NCI-H1436 (cell line): Measurements from ENCODE around the gene SBK3.
"Not testable (repeated sequence)": the region's sequence is repeated elsewhere in the genome, so short reads cannot be mapped to it uniquely, and the experiment has no call there.

ENCODE experiments used
- DNase-seq: peaks from one replicate; lab custom pipeline; 2025; lab: John Stamatoyannopoulos, UW

The SBK3 gene

DNA sequence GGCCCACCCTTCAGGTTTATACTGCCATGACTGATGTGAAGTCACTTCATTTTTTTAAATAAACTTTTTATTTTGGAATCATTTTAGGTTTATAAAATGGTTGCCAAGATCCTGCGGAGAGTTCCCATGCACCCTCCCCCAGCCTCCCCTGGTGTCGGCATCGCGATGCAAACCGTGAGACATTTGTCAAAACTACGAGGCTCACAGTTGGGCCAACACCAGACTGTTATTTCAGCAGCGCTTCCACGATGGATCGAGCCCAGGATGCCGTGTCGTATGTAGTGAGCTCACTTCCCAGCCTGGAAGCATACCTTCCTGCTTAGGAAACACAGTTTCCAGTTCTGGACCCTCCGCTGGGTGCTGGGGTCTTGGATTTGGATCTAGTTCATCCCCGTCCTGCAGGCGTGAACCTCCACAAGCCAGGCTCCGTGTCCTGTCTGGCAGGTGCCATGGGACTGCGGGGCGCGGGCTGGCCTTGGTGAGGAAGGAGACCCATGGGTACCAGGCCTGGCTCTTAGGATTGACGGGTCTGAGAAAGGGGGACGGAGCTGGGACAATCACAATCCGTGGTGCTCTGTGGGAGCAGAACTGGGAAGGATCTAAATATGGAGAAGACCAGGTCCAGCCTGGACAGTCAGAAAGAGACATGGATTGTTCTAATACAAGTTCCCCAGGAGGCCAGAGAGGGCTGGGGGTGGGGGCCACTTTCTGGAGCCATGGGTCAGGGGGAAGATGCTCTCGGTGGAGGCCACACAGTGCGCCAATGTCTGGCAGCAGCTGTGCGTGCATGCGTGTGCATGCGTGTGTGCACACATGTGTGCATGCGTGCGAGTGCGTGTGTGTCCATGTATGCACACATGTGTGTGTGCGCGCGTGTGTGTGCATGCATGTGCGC, 6.0 kb downstream of the SBK3 start:
- DNase-seq: no peak

DNA sequence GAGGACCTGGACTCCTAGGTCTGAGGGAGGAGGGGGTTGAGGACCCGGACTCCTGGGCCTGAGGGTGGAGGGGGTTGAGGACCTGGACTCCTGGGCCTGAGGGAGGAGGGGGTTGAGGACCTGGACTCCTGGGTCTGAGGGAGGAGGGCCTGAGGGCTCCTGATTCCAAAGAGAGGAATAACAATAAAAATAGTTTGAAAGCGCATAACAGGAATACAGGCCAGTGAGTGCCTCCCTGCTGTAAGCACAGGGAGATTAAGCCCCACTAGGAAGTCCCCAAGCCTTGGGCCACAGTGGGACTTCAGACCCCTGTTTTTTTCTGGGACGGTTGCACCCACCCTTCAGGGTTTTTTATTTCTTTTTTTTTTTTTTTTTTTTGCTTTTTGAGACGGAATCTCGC, 7.2 kb downstream of the SBK3 start:
- no peak for DNase-seq

DNA sequence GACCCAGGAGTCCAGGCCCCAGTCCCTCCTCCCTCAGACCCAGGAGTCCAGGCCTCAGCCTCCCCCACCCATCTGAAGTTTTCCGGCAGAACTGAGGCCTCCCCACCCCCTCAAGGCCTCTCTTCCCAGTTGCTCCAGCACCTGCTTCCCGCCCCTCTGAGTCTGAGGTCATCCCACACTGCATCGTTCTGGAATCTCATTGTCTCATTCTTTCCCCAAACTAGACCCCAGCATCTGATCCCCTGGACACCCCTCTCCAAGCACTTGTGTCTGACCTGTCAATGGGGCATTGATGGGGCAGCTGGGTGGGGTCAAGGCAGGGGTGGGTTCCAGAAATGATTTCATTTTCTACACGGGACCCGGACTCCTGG, 7.6 kb downstream of the SBK3 start:
- no peak for DNase-seq

DNA sequence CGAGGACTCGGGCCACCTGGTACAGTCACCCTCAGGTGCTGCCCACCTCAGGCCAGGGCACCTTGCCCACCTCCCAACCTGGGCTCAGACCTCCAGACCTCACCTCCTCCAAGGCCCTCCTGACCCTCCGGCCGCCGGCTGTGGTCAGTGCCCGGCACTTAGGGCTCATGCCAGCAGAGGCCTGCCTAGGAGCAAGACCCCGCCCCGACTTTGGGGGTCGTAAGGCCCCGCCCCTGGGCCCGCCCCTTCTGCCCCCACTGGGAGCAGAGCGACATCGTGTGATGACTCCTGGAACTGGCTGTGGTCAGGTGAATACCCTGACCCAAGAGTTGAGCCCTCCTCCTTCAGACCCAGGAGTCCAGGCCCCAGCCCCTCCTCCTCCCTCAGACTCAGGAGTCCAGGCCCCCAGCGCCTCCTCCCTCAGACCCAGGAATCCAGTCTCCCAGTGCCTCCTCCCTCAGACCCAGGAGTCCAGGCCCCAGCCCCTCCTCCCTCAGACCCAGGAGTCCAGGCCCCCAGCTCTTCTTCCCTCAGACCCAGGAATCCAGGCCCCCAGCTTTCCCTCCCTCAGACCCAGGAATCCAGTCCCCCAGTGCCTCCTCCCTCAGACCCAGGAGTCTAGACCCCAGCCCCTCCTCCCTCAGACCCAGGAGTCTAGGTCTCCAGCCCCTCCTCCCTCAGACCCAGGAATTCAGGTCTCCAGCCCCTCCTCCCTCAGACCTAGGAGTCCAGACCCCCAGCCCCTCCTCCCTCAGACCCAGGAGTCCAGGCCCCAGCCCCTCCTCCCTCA, 8.2 kb downstream of the SBK3 start, which contains the start of gene SBK2:
Gene SBK2, minus strand, starts transcription at position 183 of the 790 bp plus-strand sequence. CDS start 839 bp downstream, outside the sequence.
- no peak for DNase-seq

DNA sequence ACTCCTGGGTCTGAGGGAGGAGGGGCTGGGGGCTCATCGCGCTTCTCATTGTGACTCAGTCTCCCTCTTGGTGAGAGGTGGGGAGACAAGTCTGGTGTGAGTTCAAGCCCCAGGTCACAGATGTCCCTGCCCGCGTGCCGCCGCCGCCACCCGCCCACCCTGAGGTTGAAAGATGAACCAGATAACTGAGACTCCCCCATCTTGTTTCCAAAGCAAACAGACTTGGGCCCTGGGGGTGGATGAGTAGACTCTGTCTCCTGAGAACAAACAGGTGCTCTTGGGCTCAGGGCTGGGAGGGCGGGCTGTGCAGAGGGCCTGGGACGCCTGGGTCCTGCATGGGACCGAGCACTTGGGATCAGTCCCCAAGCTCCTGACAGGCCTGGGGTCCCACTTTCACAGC, 9.0 kb downstream of the SBK3 start:
- no peak for DNase-seq

DNA sequence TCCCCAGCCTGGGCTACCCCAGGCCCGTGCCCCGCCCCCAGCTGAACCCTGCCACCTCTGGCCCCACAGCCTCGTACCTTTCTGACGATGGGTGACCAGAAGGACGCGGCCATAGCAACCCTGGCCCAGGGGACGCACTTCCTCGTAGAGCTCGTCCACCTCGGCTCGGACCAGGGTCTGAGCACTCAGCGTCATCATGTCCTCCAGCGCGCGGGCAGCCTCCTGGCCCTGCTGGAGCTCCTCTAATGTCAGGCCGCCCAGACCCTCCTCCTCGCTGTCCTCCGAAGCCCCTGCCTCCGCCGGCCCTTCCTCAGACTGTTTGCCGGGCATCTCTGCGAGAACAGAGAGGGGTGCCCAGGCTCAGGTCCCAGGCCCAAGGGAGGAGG, 9.4 kb downstream of the SBK3 start:
- no peak for DNase-seq

DNA sequence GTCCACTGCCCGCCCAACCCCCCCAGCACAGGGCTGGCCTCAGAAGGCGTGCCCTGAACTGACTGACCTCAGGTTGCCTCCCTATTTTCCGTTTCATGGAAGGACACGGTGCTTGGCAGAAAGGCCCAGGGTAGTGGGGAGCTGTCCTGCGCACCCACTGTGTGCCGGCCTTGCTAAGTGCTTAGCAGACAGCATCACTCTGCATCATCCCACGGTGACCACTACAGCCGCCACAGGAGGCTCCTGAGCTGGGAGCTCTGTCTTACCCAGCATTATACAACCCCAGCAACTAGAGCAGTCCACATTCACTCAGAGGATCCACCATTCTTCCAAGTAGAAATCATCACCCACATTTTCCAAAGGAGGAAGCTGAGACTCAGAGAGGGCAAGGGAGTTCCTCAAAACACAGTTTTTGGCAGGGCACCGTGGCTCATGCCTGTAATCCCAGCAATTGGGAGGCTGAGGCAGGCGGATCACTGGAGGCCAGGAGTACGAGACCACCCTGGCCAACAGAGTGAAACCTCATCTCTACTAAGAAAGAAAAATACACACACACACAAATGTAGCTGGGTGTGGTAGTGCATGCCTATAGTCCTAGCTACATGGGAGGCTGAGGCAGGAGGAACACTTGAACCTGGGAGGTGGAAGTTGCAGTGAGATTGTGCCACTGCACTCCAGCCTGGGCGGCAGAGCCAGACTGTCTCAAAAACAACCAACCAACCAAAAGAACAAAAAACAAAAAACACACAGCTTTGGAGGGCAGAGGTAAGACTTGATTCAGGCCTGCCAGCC, 10.0 kb downstream of the SBK3 start:
- no peak for DNase-seq

DNA sequence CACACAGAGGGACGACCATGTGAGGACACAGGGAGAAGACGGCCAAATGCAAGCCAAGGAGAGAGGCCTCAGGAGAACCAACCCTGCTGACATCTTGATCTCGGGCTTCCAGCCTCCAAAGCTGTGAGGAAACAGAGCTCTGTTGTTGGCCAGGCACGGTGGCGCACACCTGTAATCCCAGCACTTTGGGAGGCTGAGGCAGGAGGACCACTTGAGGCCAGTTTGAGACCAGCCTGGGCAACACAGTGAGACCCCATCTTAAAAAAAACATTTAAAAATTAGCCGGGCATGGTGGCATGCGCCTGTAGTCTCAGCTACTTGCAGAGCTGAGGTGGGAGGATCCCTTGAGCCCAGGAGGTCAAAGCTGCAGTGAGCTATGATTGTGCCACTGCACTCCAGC, 11.1 kb downstream of the SBK3 start:
- DNase-seq: not testable (repeated sequence)

DNA sequence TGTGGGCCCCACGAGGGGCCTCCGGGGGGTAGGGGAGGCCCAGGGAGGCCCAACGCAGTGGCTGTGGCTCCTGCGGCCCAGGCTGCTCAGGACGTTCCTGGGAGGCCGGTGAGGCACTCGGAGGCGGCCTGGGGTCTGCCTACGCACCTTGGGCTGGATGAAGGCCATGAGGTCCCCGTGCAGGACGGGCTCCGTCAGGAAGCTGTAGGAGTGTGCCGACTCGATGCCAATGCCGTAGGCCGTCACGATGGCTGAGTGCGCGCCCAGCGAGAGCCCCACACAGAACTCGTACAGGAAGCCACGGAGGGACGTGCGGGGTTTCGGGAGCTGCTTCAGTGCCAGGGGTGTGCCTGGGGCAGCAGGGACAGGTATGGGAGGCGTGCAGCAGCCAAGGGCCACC, 14.3 kb downstream of the SBK3 start:
- DNase-seq: no peak

DNA sequence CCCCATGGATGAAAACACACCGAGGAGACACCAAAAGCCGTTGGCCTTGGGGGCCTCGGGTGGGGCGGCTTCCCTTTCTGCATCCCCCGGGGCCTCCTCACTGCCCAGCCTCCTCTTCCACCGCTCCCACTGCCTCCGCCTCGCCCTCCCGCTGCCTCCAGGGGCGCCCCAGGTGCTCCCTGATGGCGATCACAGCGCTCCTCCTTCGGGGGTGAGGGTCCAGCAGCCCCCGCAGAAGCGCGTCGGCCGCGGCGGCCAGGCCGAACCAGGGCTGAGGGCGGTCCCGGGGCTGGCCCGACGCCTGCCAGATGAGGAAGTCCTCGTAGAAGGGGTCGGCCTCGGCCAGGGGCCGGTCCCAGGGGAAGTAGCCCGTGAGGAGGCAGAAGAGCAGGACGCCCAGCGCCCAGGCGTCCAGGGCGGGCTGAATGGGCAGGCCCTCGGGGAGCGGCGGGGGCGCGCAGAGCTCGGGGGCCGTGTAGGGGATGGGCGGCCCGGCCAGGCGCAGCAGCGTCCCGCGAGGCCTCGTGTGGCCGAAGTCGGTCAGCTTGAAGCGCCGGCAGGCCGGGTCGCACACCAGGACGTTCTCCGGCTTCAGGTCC, 15.6 kb downstream of the SBK3 start:
- no peak for DNase-seq

DNA sequence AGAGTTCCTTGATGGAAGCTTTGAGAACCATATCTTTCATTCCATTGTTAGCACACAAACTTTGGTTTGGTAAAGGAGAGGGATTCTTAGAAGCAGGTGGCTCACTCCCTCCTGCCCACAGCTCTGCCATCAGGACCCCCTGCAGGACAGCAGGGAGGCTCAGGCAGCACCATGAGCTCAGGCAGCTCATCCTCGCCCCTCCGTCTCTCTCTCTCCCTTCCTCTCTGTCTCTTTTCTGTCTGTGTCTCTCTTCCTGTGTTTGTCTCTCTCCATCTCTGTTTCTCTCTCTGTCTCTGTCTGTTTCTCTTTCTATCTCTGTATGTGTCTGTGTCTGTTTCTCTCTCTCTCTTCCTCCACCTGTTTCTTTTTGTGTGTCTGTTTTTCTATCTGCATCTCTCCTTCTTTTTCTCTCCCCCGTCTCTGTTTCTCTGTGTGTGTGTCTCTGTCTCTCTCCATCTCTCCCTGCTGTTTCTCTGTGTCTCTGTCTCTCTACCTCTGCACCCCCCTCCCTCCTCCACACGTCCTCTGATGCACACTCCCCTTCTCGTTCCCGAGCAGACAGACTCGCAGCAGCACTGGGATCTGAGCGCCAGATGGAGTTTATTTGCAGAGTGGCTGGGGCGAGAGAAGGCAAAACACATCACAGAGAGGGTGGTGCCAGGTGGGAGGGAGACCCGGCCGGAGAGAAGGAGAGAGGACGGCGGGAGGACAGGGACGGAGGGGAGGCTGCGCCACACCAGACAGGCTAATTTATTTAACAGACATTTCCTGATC, 17.1 kb downstream of the SBK3 start:
- peak; percentile 41 for DNase-seq

DNA sequence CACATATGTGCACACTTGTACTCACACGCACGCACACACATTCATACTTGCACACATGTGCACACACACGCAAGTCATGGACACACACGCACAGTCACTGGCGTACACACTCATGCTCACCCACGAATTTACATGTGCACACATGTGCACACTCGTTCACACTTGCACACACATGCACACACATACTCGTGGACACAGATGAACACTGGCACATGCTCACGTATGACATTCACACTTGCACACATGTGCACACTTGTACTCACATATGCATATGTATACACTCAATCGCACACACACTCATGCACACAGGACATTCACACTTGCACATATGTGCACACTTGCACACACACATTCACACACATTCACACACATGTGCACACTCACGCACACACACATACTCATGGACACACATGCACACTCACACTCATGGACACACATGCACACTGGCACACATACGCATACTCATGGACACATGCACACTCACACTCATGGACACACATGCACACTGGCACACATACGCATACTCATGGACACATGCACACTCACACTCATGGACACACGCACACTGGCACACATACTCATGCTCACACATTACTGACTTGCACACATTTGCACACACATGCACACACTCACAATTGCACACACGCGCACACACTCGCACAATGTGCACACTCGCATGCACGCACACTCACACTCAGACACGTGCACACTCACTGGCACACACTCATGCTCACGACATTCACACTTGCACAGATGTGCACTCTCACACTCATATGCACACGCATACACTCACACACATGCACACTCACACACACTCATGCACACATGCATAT, 17.9 kb downstream of the SBK3 start:
- no peak for DNase-seq

DNA sequence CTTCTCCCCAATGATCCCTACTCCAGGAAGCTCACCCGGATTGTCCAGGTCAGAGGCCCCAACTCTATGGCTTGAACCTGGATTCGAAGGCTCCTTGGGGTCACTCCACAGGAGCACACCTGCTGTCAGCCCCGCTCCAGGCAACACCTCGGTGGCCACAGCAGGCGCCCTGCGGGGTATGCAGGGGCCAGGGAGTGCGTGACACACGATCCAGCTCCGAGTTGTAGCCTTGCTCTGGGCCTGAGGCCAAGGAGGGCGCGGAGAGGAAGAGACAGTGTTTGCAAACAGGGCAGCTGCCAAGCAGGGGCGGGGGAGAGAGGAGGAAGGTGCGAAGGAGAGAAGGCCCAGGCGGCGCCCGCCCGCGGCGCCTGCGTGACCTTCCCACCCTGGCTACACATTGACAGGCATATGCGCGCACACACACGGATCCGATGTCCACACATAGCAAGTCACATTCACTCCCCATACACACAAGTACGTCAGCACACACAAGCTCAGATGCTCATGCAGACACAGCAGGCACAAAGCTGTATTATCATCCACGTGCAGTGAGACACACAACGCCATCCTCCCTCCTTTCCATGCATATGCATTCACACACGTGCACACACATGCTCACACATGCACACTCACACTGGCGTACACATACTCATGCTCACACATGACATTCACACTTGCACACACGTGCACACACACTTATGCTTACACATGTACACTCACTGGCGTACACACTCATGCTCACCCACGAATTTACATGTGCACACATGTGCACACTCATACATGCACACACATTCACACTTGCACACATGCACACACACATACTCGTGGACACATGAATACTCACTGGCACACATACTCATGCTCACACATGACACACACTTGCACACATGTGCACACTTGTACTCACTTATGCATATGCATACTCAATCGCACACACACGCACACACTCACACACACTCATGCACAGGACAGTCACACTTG, 18.8 kb downstream of the SBK3 start:
- peak; percentile 55 for DNase-seq

DNA sequence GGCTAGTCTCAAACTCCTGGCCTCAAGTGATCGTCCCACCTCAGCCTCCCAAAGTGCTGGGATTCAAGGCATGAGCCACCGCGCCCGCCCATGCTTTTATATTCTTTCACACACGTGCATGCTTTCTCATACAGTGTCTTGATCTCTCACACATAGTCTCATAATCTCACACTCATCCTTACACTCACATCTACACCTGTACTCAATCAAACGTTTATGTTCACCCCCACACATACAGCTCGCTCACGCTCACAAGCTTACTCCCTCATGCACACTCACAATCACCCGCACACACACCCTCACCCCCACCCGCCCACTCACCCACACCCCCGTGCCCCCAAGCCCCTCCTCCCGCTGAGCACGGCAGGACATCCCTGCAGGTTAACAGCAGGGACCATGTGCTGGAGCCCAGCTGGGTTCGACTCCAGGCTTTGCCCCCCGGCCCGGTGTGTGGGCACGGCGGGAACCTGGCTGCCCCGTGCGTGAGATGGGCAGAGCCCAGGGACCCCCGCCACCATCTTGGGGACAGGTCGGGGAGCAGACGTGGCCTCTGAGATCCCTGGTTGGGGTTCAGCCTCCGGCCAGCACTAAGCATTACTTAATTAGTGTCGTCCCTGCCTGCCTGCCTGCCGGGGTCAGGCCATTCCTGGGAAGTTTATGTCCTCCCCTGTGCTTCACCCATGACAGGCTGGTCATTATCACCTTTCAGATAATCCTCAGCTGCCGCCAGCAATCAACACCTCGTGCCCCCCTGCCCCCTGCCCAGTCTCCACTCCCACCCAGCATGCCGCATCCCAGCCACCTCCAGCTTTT, 19.8 kb downstream of the SBK3 start:
- DNase-seq: no peak

DNA sequence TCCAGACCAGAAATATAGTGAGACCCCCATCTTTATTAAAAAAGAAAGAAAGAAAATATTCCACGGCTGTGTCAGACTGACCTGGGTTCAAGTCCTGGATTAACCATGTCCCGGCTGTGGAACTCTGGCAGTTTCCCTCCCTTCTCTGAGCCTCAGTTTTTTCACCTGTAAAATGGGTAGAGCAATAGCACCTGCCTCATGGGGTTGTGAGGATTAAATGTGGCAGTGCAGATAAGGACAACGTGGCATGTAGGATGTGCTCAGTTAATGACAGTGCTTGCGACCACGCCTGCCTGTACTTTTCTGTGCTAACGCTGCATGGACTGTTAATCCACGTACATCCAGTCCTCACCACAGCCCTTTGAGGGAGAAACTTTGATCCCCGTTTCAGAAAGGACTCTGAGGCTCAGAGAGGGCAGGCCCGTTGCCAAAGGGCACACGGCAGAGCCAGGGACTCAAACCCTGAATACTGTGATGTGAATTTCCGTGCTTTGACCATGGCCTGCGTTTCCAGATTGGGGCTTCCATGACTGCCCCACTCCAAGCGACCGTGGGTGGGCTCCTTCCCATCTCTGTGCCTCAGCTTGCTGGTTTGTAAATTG, 24.6 kb downstream of the SBK3 start:
- no peak for DNase-seq

DNA sequence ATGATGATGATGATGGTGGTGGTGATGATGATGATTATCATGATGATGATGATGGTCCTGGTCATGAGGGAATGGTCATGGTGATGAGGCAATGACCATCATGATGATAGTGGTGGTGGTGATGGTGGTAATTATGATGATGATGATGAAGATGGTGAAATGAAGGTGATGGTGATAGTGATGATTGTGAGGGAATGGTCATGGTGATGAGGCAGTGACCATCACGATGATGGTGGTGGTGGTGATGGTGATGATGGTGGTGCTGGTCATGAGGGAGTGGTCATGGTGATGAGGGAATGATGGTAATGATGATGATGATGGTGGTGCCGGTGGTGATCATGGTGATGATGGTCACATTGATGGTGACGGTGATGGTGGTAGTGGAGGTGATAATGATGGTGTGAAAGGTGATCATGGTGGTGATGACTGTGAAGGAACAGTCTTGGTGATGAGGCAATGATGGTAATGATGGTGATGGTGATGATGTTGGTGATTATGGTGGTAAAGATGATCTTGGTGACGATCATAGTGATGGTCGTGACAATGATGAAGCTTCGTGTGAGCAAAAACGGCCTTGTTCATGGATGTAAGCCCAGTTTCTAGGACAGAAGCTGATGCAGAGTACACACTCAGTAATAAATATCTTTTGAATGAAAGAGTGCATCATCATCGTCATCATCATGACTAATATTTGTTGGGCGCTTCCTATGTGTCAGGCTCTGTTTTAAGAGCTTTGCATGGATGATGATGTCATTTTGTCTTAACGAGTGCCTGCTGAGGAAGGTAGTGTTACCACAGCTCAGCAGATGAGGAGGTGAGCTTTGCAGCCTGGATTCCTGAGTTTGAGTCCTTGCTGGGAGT, 25.7 kb downstream of the SBK3 start:
- DNase-seq: no peak
